Thymus (tissue), 14 donors: ENCODE measurements around the gene REXO2. TPM values are rescaled to one million over a fixed set of nuclear protein-coding genes. Genes with fewer than 3 reads are reported as not detected.

Experiments used
- DNase-seq, 9 donors: peaks; one replicate each; pipeline ENCODE4 v3.0.0-alpha.2; 2013; ENCODE audit warnings: low spot score in 9 of 9, low read depth in 6 of 9, missing footprints in 1 of 9
- H3K27ac ChIP-seq, 2 donors: one replicate each; pipeline ENCODE4 v1.5.1; 2013; ENCODE audit warnings: control low read depth in 1 of 2, low read depth in 1 of 2, low read length in 1 of 2, mild to moderate bottlenecking in 1 of 2, moderate library complexity in 1 of 2
- H3K27me3 ChIP-seq, 2 donors: one replicate each; pipeline ENCODE4 v1.5.1; 2013; ENCODE audit warnings: low read length in 1 of 2; ENCODE audit not compliant: control insufficient read depth in 2 of 2, insufficient read depth in 1 of 2
- H3K36me3 ChIP-seq, 2 donors: one replicate each; pipeline ENCODE4 v1.5.1; 2013; ENCODE audit warnings: low read length in 1 of 2, mild to moderate bottlenecking in 1 of 2, moderate library complexity in 1 of 2; ENCODE audit not compliant: control insufficient read depth in 2 of 2, insufficient read depth in 2 of 2
- H3K4me1 ChIP-seq, 2 donors: one replicate each; pipeline ENCODE4 v1.5.1; 2013; ENCODE audit warnings: low read length in 2 of 2; ENCODE audit not compliant: control insufficient read depth in 2 of 2, insufficient read depth in 2 of 2
- H3K4me3 ChIP-seq, 2 donors: one replicate each; pipeline ENCODE4 v1.5.1; 2013; ENCODE audit warnings: low read length in 2 of 2, control low read depth in 1 of 2, mild to moderate bottlenecking in 1 of 2
- H3K9me3 ChIP-seq, 2 donors: one replicate each; pipeline ENCODE4 v1.5.1; 2013; ENCODE audit warnings: low read length in 1 of 2, mild to moderate bottlenecking in 1 of 2; ENCODE audit not compliant: control insufficient read depth in 2 of 2, insufficient read depth in 1 of 2
- WGBS: extraction: QIAGEN DNeasy Blood & Tissue Kit; methylation state at CpG from one replicate; pipeline ENCODE4 v1.1.7; 2013; 5-methylcytosine and 5-hydroxymethylcytosine counted together
- long read RNA-seq, 10 donors: transcript quantifications; one replicate each; lab custom pipeline, GENCODE V29; 2026
- polyA plus RNA-seq: library from polyadenylated mRNA; stranded (reverse); fragments of 200-250 nt; gene quantifications from one replicate; pipeline ENCODE4 v1.2.3, GENCODE V29; 2013
- total RNA-seq: library from RNA; stranded (reverse); fragments of 120-200 nt; gene quantifications from one replicate; pipeline ENCODE4 v1.2.4, GENCODE V29; 2013
- donor health status: healthy.

The REXO2 gene
- total RNA-seq (39.4 TPM), polyA plus RNA-seq (74.7 TPM)
- long read RNA-seq, donor 1, partial matches to known transcripts: 0 of 5 reads
- long read RNA-seq, donor 1, other reads (novel, unspliced or antisense): 0 of 5 reads
- long read RNA-seq, donor 2: 0 reads
- long read RNA-seq, donor 3, transcript REXO2-210 (3 exons, 1,088 nt): minor isoform, 5 of 47 reads
- long read RNA-seq, donor 3, transcript REXO2-220 (7 exons, 1,158 nt): major isoform, 35 of 47 reads
- long read RNA-seq, donor 3, partial matches to known transcripts: 0 of 47 reads
- long read RNA-seq, donor 3, other reads (novel, unspliced or antisense): 0 of 47 reads
- long read RNA-seq, donor 4, transcript REXO2-220 (7 exons, 1,158 nt): major isoform, 8 of 9 reads
- long read RNA-seq, donor 4, partial matches to known transcripts: 0 of 9 reads
- long read RNA-seq, donor 4, other reads (novel, unspliced or antisense): 0 of 9 reads
- long read RNA-seq, donor 5, transcript REXO2-204 (4 exons, 1,081 nt): minor isoform, 5 of 52 reads
- long read RNA-seq, donor 5, transcript REXO2-220 (7 exons, 1,158 nt): major isoform, 42 of 52 reads
- long read RNA-seq, donor 5, partial matches to known transcripts: 0 of 52 reads
- long read RNA-seq, donor 5, other reads (novel, unspliced or antisense): 0 of 52 reads
- long read RNA-seq, donor 6, transcript REXO2-220 (7 exons, 1,158 nt): major isoform, 15 of 17 reads
- long read RNA-seq, donor 6, partial matches to known transcripts: 0 of 17 reads
- long read RNA-seq, donor 6, other reads (novel, unspliced or antisense): 0 of 17 reads
- long read RNA-seq, donor 7, transcript REXO2-220 (7 exons, 1,158 nt): major isoform, 18 of 24 reads
- long read RNA-seq, donor 7, partial matches to known transcripts: 0 of 24 reads
- long read RNA-seq, donor 7, other reads (novel, unspliced or antisense): 0 of 24 reads
- long read RNA-seq, donor 8, transcript REXO2-220 (7 exons, 1,158 nt): major isoform, 12 of 12 reads
- long read RNA-seq, donor 8, partial matches to known transcripts: 0 of 12 reads
- long read RNA-seq, donor 8, other reads (novel, unspliced or antisense): 0 of 12 reads
- long read RNA-seq, donor 9, transcript REXO2-220 (7 exons, 1,158 nt): major isoform, 15 of 15 reads
- long read RNA-seq, donor 9, partial matches to known transcripts: 0 of 15 reads
- long read RNA-seq, donor 9, other reads (novel, unspliced or antisense): 0 of 15 reads
- long read RNA-seq, donor 10, transcript REXO2-220 (7 exons, 1,158 nt): major isoform, 10 of 15 reads
- long read RNA-seq, donor 10, partial matches to known transcripts: 0 of 15 reads
- long read RNA-seq, donor 10, other reads (novel, unspliced or antisense): 0 of 15 reads

DNA sequence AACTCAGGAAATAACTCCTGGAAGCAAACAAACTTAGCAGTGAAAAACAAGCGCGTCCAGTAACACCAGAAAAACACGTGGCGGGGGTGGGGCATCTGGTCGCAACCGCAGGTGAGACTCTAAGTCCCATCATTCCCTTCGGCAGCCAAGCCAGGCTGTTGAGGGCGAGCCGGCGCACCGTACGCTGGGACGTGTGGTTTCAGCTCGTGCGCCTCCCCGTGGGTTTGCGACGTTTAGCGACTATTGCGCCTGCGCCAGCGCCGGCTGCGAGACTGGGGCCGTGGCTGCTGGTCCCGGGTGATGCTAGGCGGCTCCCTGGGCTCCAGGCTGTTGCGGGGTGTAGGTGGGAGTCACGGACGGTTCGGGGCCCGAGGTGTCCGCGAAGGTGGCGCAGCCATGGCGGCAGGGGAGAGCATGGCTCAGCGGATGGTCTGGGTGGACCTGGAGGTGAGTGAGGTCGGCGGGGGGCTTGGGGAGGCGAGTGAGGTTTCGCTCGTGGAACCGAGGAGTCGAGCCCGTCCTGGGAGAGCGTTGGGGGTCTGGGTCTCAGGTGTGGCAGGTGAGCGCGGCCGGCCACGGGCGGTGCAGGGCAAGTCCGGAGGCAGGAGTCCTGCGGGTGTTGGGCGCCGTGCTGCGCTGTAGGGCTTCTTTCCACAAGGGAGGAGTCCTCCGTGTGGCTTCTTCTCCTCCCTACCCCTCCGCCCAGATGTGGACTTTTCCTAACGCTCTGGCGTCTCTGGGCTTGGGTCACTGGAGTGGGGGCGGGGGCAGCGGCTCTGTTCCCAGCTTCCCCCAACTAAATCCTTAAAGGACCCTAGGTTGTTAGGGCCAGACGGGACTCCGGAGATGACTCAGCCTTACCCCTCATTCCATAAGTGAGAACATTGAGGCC is at the start of gene REXO2:
REXO2 (plus strand) TSS at position 239 of the 892 bp plus-strand sequence; CDS start at position 301, 62 bp downstream.
- DNase-seq: peak; percentile 84 to 96 (median 90)
- Histone ChIP-seq H3K4me3 (peak within 1 kb of the TSS; percentile 58 to 97), H3K27ac (peak within 1 kb of the TSS; percentile 20 to 22), H3K4me1 (peaks cover 9 to 11% of the 10 kb centered on the region in 2 donors), H3K9me3 (no peaks in the 10 kb centered on the region), H3K27me3 (no peaks in the 10 kb centered on the region), H3K36me3 (no peaks in the 10 kb centered on the region)
- under 1% methylated on average over 64 of the region's 64 CpGs for WGBS

DNA sequence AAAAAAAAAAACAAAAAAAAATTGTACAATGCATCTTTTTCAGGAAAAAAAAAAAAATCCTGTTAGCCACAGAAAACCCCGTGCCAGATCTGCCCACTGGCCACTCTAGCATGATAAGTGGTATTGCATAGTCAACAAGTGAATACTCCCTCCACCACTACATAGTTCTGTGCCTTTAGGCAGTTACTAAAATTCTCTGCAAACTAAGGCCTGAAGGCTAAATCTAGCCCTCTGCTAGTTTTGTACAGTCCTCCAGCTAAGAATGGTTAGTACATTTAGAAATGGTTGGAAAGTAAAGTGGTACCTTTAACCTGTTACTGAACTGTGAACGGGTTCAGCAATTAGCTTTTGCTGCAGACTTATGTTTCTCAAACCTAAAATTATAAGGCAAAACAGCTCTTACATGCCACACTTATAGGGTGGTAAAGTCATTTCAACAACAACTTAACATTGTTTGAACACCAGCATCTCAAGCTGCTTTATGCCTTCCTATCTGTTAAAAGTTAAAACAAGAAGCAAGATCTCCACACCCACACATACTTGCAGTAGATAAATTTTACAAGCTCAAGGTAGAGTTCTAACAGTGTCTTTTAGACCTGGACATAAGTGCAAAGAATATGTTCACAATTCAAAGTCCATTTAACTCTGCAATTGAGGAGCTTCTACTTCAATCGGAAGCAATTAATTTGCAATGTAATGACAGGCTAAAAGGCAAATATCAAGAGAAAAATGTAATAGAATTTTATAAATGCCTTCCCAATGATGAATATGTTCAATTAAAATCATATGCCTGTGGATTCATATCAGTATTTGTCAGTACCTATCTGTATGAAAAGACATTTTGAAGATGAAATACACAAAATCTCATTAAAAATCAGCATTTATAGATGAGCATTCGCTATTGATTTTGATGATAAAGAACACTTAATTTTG is 46.3 kb upstream of the REXO2 start:
- Histone ChIP-seq H3K36me3 (no peaks in the 10 kb centered on the region), H3K4me1 (no peaks in the 10 kb centered on the region), H3K27me3 (no peaks in the 10 kb centered on the region), H3K9me3 (no peaks in the 10 kb centered on the region), H3K27ac (no peak overlapping the region), H3K4me3 (no peak overlapping the region)
- no peak for DNase-seq
- 94% methylated on average over 4 of the region's 4 CpGs for WGBS

DNA sequence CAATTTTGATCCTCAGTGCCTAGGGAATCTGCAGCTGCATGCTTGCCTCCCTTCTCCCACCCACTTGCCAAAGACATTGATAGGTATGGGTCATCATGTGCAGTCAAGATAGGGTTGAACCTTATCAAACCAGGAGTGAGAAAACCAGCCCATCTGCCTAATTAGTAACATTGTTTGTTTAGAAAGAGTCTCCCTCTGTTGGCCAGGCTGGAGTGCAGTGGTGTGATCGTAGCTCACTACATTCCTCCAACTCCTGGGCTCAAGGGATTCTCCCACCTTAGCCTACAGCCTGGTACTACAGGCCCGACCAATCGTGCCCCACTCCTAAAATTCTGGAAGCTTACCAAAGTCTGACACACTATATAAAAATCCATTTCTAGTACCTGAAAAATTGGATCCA is 43.5 kb upstream of the REXO2 start:
- Histone ChIP-seq H3K4me3 (no peak overlapping the region), H3K36me3 (peaks cover 0 to 5% of the 10 kb centered on the region in 2 donors), H3K27me3 (no peaks in the 10 kb centered on the region), H3K9me3 (no peaks in the 10 kb centered on the region), H3K4me1 (peaks cover 0 to 6% of the 10 kb centered on the region in 2 donors), H3K27ac (no peak overlapping the region)
- 88% methylated on average over 3 of the region's 3 CpGs for WGBS
- no peak for DNase-seq

DNA sequence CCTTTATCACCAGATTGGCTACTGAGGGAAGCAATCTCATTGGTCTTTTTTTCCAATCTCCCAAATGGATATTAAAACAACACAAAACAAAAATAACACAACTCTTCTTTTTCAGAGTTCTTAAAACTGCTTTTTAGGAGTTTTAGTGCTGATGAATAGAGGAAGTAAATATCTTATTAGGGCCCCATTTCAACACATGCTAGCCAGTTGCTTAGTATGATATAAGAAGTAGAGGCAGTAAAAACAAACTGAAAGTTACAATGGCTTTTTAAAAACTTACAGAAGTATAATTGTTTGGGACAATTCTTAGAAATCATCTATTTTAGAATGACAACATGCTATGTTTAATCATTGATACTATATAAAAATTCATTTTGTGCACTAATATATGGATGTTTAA is 42.4 kb upstream of the REXO2 start:
- H3K36me3 ChIP-seq: peaks cover 0 to 5% of the 10 kb centered on the region in 2 donors
- H3K4me3 ChIP-seq: no peak overlapping the region
- peaks cover 0 to 6% of the 10 kb centered on the region in 2 donors for H3K4me1 ChIP-seq
- no peak for DNase-seq
- no peak overlapping the region for H3K27ac ChIP-seq
- H3K27me3 ChIP-seq: no peaks in the 10 kb centered on the region
- no peaks in the 10 kb centered on the region for H3K9me3 ChIP-seq

DNA sequence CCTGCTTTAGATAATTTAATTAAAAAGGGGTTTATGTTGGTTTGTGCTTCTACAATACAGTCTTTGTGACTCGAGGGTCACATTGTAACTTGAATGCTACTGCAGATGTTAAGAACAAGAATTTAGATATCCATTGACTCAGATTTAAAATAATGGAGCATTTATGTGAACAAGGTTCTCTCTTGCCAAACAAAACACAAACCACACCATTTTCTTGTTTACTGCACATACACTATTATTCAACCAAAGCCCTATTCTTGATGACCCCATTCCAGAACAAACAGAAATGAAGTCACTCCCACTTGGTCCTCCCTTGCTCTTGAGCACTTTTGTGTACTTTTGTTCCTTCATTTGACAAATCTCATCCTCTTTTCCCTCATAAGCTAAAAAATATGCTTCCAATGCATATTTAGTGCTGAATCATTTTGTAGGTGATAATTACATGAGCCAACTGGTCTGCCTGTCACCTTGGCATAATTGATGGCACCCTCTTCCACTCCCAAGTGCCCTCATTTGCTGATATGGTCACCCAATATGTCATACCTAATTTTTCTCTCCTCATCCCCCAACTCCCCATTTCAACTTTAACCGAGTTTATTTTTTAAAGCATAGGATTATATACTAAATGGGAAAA is 41.8 kb upstream of the REXO2 start:
- 95% methylated on average over 2 of the region's 2 CpGs for WGBS
- H3K36me3 ChIP-seq: peaks cover 0 to 5% of the 10 kb centered on the region in 2 donors

DNA sequence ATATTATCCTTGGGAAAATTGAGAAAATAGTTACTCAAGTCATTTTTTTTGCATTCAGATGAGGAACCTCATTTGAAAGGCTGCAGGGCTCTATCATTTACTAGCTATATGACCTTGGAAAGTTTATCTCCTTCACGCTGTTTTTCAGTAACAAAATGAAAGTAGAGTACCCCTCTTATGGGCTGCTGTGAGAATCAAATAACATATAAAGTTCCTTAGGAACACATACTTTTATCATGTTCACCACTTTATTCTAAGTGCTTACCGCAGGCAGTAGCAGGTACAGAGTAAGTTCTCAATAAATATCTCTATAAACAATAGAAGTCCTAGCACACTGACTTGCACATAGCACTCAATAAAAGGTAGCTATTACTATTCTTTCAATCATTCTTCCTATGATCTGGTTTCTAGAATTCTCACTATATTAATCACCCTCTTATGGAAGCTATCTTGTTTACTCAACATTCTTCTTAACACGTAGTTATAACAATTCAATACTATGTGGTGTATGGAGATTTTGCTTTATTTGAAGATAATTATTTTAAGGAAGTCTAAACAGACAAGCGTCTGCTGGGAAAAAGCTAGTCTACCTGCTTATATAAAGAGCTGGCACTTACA is 40.9 kb upstream of the REXO2 start:
- peaks cover 0 to 9% of the 10 kb centered on the region in 2 donors for H3K4me1 ChIP-seq

More for the DNA sequence above, 41.8 kb upstream of the REXO2 start:
- no peak overlapping the region for H3K4me3 ChIP-seq
- no peak for DNase-seq
- H3K9me3 ChIP-seq: no peaks in the 10 kb centered on the region
- H3K27ac ChIP-seq: no peak overlapping the region
- H3K27me3 ChIP-seq: no peaks in the 10 kb centered on the region
- peaks cover 0 to 7% of the 10 kb centered on the region in 2 donors for H3K4me1 ChIP-seq

More for the DNA sequence above, 40.9 kb upstream of the REXO2 start:
- H3K9me3 ChIP-seq: no peaks in the 10 kb centered on the region
- 99% methylated on average over 4 of the region's 4 CpGs for WGBS
- no peak overlapping the region for H3K4me3 ChIP-seq
- no peaks in the 10 kb centered on the region for H3K27me3 ChIP-seq
- no peak for DNase-seq
- peaks cover 0 to 5% of the 10 kb centered on the region in 2 donors for H3K36me3 ChIP-seq
- no peak overlapping the region for H3K27ac ChIP-seq
